Thyroid gland (tissue), 4 donors: Measurements from ENCODE around the gene SNRNP25.

Experiments used
- CTCF ChIP-seq, 6 experiments: fragments of 200-600 bp in 3 of 6; fragments of 450-650 bp in 3 of 6; sonication (generic) in 3 of 6; IDR thresholded peaks; one replicate each; pipeline ENCODE4 v1.5.1; 2016 to 2019; ENCODE audit warnings: antibody characterized with exemption in 6 of 6, mild to moderate bottlenecking in 2 of 6, inconsistent platforms in 1 of 6, moderate library complexity in 1 of 6
- POLR2A ChIP-seq, 2 donors: fragments of 450-650 bp; IDR thresholded peaks; one replicate each; pipeline ENCODE4 v1.6.1; 2017; ENCODE audit warnings: antibody characterized with exemption in 2 of 2, mild to moderate bottlenecking in 2 of 2, moderate library complexity in 1 of 2

- no peak for TF ChIP-seq CTCF (IDR thresholded peaks at IDR 0.05)
- no peak for TF ChIP-seq POLR2A (IDR thresholded peaks at IDR 0.05)
These were observed 9.0 kb upstream of the SNRNP25 start for GRCh38 chr16:44655-45054.
